GM12865 (cell line): ENCODE measurements around the gene STIM2.

Experiments used
- DNase-seq: peaks from one replicate; pipeline ENCODE4 v3.0.0; 2010; ENCODE audit warnings: low read depth
- H3K4me3 ChIP-seq: 2 replicates; pipeline ENCODE4 v1.5.1; 2011; ENCODE audit warnings: mild to moderate bottlenecking, low read depth, low read length, control low read depth
- TF ChIP-seq, protein P1 (sequence below): IDR thresholded peaks from 2 replicates; pipeline ENCODE4 v1.5.1; 2011; ENCODE audit warnings: low read length, control low read depth, low read depth, inconsistent platforms; ENCODE audit not compliant: insufficient read depth; ENCODE audit errors: missing control alignments

Gene STIM2

GRCh38 chr4:26867914-26868684 lies 7.5 kb downstream of the STIM2 start:
- TF ChIP-seq, protein P1, sequence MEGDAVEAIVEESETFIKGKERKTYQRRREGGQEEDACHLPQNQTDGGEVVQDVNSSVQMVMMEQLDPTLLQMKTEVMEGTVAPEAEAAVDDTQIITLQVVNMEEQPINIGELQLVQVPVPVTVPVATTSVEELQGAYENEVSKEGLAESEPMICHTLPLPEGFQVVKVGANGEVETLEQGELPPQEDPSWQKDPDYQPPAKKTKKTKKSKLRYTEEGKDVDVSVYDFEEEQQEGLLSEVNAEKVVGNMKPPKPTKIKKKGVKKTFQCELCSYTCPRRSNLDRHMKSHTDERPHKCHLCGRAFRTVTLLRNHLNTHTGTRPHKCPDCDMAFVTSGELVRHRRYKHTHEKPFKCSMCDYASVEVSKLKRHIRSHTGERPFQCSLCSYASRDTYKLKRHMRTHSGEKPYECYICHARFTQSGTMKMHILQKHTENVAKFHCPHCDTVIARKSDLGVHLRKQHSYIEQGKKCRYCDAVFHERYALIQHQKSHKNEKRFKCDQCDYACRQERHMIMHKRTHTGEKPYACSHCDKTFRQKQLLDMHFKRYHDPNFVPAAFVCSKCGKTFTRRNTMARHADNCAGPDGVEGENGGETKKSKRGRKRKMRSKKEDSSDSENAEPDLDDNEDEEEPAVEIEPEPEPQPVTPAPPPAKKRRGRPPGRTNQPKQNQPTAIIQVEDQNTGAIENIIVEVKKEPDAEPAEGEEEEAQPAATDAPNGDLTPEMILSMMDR: no peak
- no peak for DNase-seq
- H3K4me3 ChIP-seq: no peak overlapping the region

DNA sequence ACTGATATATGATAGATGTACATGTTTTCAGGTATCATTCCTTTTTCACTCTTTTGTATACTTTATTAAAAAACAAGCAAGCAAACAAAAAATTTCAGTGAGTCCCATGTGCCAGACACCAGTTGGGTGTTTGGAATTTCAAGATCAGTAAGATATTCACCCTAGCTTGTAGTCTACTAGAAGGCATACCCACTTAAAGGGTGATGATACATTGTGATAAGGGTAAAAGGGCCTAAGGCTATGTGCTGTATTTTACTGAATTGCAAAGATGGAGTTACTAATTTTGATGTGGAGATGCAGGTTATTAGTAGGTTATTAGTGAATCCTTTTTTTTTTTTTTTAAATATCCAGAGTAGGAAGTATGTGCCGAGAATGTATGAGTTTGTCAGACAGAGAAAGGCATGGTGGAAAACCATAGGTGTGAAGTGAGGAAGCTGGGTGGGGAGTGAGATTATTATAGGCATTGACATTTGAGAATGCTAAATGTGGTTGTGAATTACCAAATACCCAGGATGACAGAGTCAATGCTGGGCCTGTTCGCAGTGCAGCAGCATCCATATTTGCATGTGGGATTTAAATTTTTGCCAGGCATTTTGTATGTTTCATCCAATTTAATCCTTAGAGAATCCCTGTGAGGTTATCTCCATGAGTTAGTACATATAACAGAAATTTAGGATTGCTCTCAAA lies 10.1 kb downstream of the STIM2 start:
- TF ChIP-seq, protein P1: no peak
- DNase-seq: no peak
- H3K4me3 ChIP-seq: no peak overlapping the region

GRCh38 chr4:26871611-26872010 lies 11.0 kb downstream of the STIM2 start:
- TF ChIP-seq, protein P1: no peak
- H3K4me3 ChIP-seq: no peak overlapping the region
- DNase-seq: no peak

GRCh38 chr4:26873391-26874026 lies 12.9 kb downstream of the STIM2 start:
- H3K4me3 ChIP-seq: no peak overlapping the region
- peak; percentile 60 for DNase-seq
- TF ChIP-seq, protein P1: no peak

- H3K4me3 ChIP-seq: no peak overlapping the region
- DNase-seq: no peak
- TF ChIP-seq, protein P1: no peak
These were observed 13.5 kb downstream of the STIM2 start for GRCh38 chr4:26874110-26874509.

DNA sequence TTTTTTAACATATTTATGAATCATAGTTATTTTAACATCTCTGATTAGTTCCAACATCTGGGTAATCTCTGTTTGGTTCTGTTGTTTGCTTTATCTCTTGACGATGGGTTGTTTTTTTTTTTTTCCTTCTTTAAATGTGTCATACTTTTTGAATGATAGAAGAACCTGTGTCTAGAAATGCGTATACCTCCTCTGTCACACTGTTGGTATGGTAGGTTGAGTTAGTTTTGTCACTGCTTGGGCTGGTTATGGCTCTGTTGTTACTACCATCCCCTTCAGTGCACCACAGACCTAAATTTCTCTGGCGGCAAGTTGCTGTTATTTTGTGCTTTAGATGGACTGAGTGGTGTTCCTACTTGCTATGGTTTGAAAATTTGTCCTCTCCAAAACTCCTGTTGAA lies 16.8 kb downstream of the STIM2 start:
- TF ChIP-seq, protein P1: no peak
- no peak for DNase-seq

More for the DNA sequence above, 16.8 kb downstream of the STIM2 start:
- no peak overlapping the region for H3K4me3 ChIP-seq
